Measurements from ENCODE around the gene CEP135.
"Not testable (repeated sequence)": the region's sequence is repeated elsewhere in the genome, so short reads cannot be mapped to it uniquely, and the experiment has no call there.

The CEP135 gene

DNA sequence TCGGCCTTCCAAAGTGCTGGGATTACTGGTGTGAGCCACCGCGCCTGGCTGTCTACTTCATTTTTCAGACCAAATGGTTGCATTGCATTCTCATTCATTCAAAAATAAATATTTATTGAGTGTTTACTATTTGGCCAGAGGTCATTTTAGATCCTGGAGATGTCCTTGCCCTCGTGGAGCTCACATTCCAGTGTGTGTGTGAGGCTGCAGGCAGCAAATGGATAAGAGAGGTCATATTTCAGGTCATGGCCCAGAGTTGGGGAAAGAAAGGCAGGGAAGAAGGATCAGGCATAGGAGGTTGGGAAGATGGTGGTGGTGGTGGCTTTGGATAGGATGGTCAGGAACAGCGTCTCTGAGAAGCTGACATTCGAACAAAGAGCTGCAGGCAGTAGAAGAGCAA is 119.1 kb downstream of the CEP135 start:
- no peak for DNase-seq (ENCODE audit: low read depth, low spot score)

DNA sequence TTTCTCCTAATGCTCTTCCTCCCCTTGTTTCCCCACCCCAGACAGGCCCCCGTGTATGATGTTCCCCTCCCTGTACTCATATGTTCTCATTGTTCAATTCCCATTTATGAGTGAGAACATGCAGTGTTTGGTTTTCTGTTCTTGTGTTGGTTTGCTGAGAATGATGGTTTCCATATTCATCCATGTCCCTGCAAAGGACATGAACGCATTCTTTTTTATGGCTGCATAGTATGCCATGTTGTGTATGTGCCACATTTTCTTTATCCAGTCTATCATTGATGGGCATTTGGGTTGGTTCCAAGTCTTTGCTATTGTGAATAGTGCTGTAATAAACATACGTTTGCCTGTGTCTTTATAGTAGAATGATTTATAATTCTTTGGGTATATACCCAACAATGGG is 124.0 kb downstream of the CEP135 start:
- not testable (repeated sequence) for DNase-seq (ENCODE audit: low read depth, low spot score)

DNA sequence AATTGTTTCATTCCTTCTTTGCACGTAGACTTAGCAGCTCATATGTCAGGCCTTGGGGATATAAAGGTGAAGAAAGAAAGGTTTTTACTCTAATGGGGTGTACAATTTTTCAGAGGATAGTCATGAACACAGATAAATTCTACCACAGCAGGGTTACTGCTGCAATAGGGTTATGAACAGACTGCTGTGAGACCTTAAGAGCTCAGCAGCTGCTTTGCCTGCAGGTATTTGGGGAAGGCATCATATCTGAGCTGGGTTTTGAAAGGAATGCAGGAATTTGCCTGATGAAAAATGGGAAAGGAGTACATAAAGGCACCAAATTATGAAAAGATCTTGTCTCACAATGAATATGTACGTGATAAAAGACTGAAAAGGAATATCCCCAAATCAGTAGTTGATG is 128.9 kb downstream of the CEP135 start:
- no peak for DNase-seq (ENCODE audit: low read depth, low spot score)

DNA sequence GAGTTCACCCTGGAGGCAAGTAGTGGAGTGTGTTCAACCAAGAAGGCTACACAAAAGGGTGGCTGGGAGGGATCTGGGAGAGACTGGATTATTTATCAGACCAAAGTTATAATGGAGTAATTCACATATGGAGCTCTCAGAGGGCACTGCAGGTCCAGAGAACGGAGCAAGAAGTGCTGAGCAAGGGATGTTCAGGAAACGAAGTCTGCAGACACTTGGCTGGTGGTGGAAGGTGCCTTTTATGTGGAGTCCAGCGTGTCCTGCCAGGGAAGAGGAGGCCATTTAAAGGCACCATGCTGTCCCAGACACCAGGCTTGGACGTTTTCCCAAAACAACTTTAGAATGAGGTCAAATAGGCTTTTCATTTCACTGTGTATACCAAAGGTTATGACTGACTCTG is 130.1 kb downstream of the CEP135 start:
- DNase-seq (ENCODE audit: low read depth, low spot score): no peak

DNA sequence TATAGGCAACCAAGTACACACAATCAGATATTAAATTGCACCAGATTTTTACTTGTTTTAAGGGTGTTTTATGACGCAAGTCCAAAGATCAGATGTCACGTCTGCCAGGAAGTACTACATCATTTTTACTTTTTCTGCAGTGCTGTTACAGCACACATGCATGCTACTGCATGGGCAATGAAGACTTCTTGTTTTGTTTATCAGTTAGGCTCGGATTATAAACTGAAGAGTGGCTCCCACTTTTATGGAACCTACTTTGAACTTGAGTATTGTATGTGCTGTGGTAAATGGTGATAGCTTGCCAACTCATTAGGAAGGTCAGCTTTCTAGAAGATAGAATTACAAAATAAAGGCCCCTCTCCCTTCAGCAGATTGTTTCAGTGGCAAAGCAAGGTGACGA is 131.6 kb downstream of the CEP135 start:
- no peak for DNase-seq (ENCODE audit: low read depth, low spot score)

DNA sequence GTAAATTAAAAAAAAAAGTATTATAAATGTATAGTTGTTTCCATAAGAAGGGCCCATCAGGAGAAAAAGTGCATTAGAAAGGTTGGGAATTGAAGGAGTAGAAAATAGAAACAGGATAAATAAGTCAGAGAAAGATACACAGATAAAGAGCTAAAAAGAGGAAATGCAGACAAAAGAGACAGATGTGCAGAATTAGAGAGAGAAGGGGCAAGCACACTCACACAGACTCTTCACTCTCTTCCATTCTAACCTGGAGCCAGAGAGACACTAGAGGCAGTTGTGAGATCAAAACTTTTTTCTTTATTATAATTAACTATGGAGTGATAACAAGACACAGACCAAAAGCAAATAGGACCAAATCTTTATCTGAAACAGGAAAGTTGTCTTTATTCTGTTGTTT is 134.1 kb downstream of the CEP135 start:
- no peak for DNase-seq (ENCODE audit: low read depth, low spot score)

Data from iPS DF 19.7 (cell line).